Amniotic epithelial cell (primary cell): ENCODE data around the gene SRP19.
"Not testable (repeated sequence)": the region's sequence is repeated elsewhere in the genome, so short reads cannot be mapped to it uniquely, and the experiment has no call there.

ENCODE experiments used
- DNase-seq: peaks from one replicate; pipeline ENCODE4 v3.0.0-alpha.2; 2010; ENCODE audit warnings: low read depth

Gene SRP19

DNA sequence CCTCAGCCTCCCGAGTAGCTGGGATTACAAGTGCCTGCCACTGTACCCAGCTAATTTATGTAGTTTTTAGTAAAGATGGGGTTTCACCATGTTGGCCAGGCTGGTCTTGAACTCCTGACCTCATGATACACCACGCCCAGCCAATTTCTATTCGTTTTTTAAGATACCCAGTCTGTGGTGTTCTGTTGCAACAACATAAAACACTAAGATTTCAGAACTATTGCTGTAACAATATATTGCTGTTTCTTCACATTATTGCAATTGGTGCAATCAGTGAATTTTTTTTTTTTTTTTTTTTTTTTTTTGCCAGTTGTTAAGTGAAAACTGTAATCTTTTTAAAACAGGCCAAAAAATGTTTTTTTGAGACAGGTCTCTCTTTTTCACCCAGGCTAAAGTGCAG lies 9.9 kb downstream of the SRP19 start:
- peak; percentile 23 for DNase-seq

DNA sequence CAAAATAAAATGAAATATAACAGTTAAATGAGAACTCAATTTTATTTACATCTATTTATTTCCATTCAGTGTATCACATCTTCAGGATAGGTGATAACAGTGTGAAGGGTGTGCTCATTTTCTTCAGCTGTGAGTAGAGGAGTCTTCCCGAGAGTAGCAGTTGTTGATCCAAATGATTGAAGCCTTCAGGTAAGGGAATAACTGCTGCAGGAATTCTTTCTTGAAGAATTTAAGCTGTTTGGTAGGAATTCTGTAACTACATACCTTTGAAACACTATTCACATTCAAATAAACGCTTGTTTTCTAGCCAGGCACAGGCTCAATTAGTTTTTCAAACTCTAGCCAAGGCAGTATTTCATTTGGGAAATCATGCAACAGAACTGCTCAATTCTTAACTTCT lies 15.3 kb downstream of the SRP19 start:
- DNase-seq = no peak

DNA sequence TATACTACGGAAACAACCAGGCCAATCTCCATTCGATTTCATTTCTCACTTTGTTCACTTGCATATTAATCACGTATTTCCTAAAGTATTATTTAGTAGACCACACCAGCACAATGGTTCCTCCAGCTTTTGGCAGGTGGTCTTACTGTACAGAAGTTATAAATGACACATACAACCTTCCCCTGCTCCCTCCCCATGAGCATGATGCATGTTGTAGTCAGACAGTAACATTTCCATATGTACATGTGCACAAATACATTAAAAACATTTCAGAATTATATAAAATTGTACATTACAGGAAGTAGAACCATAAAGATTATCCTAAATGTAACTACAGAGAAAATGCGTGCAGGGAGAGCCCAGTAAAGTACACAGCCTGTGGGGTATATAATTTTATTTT lies 17.0 kb downstream of the SRP19 start:
- no peak for DNase-seq

DNA sequence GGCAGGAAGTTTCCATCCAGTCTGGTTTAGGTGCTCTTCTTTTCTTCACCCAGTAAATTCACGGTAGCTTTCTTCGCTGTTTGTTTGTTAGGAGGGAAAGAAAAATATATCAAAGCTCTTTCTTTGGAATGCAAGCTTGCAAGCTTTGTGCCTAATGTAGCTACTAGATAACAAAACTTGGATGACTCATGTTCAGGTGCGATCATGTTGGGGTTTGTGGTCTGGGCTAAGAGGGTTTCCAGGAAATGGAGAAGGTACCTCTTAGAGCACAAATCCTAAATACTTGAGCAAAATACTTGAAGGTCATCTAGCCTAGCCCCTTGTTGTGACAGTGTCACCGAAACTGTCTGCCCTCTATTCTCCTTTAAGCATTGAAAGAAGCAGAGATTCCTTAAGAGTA lies 17.7 kb downstream of the SRP19 start:
- peak; percentile 52 for DNase-seq

DNA sequence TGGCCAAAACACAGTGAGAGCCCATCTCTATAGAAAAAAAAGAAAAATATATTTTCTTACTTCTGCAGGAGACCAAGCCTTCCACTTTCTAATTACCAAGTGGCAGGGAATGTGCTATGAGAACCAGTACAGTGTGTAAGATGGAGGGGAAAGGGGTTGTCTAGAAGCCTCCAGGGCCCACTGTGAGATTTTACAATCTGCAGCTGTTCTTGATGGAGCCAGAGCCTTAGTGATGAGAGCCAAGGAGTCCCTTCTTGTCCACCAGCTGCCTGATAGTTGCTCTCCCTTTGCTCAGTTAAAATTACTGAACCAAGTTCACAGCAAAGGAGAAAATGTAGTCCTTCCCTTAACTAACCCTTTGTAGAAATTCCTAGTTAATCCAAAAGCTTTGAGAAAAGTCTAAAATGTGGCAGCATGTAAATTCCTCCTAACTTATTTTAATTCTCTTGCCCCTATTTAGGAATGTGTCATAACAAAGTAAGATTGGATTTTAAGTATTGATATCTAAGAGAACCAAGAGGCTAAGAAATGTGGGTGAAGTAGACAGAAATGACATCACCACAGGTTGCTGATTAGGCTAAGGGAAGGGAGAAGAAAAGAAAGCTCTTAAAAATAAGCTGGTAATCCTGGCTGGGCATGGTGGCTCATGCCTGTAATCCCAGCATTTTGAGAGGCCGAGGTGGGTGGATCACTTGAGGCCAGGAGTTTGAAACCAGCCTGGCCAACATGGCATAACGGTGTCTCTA lies 19.3 kb downstream of the SRP19 start:
- DNase-seq = no peak

DNA sequence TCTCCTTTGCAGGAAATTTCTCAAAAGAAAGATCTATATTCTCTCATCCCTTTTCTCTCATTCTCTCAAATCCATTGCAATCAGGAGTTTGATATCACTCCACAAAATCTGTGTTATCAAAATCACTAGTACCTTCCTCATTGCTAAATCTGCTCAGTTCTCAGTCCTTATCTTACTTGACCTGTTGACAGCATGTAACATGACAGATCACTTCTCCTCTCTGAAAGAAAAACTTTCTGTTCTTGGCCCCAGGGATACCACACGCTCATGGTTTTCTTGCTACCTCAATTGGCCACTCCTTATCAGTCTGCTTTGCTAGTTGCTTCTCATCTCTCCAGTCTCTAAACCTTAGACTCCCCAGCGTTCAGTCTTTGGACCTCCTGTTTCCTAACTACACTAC lies 22.1 kb downstream of the SRP19 start:
- DNase-seq = peak; percentile 69

DNA sequence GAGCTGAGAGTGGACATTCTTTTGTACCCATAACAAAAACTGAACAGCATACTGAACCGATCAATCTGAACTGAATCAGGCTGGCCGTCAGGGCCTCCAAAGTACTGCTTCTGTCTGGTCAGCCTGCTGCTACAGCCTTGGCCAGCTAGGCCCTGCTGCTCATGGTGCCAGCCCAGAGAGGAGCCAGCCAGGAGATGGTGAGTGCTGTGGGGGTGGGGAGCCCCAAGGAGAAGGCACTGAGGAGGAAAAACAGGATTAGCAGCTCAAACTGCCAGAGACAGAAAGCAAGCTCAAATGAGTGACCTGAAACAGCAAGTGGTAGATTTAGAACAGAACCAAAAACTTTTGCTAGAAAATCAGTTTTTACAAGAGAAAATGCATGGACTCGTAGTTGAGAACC lies 23.9 kb downstream of the SRP19 start:
- DNase-seq = no peak

DNA sequence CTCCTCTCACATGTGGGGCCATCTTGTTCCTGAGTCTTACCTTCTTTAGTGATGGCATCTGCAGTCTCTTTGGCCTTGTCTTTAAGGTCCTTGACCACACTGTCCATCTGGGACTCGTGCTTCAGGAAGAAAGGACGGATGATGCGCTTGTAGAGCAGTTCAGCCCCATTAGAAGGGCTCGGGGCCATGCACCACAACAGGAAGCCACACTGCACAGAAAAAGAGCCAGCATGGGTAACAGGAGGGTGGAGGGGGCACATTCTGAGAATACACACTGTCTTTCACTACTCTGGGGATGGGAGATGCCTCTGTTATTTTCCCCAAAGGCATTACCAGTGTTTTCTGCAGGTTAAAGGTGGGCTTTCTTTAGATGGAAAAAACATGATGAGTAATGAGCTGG lies 25.9 kb downstream of the SRP19 start:
- DNase-seq = no peak

DNA sequence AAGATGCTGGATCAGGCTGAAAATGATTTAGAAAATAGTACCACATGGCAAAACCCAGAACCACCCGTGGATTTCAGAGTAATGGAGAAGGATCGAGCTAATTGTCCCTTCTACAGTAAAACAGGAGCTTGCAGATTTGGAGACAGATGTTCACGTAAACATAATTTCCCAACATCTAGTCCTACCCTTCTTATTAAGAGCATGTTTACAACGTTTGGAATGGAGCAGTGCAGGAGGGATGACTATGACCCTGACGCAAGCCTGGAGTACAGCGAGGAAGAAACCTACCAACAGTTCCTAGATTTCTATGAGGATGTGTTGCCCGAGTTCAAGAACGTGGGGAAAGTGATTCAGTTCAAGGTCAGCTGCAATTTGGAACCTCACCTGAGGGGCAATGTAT lies 31.0 kb downstream of the SRP19 start:
- DNase-seq = not testable (repeated sequence)

DNA sequence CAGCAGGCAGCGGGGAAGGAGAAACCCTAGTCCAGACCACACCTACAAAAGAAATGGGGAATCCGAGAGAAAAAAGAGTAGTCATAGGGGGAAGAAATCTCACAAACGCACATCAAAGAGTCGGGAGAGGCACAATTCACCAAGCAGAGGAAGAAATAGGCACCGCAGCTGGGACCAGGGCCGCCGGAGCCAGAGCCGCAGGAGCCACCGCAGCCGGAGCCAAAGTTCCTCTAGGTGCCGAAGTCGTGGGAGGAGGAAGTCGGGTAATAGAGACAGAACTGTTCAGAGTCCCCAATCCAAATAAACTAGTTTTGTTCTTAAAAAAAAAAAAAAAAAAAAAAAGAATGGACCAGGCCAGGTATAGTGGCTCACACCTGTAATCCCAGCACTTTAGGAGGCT lies 31.7 kb downstream of the SRP19 start:
- no peak for DNase-seq

DNA sequence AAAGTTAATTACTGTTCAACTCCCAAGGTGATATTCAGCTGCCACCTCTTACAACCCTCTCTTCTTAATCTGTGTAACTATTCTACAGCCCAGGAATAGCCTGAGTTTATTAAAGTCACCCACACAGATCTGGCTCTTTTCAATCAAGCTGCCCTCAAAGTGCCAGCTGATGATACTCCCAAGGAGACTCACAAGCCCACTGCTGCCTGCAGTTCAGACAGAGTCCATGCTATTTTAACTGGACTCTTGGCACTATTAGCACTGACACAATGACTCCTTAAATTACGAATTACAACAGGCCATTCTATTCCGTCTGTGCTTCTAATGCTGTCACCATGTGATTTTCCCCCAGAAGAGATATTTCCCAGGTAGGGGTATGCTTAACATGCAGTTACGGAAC lies 34.6 kb downstream of the SRP19 start:
- DNase-seq = no peak

DNA sequence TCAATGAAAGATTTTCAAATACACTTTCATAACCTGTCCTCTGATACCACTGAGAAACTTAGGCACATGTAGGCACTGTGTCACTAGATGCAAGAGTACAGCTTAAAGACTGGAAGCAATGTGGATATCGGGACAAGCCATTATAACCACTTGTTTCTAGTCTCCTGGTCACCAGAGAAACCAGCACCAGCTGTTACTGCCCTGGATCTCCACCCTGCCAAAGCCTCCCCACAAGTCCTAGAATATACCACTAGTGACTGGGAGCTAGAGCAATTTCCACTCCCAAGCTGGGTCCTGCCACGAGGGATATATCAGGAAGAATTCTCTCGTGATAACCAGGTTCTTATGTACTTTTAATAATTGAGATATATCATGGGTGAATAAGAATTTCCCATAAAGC lies 41.5 kb downstream of the SRP19 start:
- no peak for DNase-seq

DNA sequence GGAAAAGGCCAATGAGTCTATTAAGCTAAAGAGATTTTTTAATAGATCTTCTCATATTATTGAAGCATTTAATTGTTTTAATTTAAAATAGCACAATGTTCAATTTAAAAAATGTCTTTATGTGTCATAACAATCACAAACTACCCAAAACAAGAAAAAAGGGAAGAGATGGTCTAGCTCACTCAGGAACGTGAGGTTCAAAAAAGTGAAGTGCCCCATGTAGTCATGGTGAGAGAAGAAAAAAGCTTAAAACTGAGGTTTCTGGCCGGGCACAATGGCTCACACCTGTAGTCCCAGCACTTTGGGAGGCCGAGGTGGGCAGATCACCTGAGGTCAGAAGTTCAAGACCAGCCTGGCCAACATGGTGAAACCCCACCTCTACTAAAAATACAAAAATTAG lies 43.9 kb downstream of the SRP19 start:
- not testable (repeated sequence) for DNase-seq

DNA sequence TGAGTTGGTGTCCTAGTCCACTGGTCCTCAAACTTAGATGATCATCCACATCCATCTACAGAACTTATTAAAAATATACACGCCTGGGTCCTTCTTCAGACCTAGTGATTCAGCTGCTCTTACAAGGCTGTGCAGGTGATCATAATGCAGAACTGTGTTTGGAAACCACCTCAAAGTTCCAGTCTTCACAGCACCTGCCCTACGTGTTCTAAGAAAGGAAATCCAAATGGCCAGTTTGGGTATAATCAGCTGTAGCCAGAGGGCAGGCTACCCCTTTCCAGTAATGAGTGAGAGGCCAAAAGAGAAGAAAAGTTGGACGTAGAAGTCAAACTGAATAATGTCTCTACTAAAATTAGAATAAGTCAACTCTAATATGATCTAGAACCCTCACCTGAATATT lies 45.5 kb downstream of the SRP19 start:
- DNase-seq = no peak

DNA sequence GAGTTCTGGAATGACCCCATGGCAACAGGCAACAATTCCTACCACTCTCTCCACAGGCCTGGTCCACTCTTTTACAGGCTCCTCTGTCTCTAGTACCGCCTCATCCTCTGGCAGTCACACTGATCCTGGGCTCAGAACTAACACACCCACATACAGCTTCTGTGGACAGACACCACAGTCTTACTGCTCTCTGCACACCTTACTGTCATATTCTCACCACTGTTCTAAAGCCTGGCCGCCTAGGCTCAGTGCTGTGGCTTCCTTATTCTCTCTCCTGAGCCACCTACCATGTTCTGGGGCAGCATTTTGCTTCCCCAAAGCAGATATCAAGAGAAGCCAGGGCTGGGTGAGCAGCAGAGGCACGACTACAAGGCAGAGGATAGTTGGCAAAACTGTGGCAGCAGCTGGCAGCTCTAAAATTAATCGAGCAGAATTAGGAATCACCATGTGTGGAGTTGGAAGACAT lies 46.1 kb downstream of the SRP19 start:
- DNase-seq = no peak

DNA sequence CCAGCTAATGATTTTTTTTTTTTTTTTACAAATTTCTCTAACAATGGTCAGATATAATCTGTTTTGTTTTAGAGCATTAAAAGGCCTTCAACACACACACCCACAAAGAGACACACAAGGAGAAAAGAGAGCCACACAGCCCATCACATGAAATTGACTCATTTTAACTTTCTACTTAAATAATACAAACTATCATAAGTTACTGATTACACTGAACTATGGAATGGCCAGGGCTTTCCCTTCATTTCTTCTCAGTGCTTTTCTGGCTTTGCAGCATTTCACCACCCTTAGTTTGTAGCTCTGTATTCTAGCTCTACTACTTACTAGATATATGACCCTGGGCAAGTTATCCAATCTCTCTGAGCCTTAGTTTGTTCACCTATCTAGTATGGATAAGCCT lies 47.8 kb downstream of the SRP19 start:
- DNase-seq = no peak

DNA sequence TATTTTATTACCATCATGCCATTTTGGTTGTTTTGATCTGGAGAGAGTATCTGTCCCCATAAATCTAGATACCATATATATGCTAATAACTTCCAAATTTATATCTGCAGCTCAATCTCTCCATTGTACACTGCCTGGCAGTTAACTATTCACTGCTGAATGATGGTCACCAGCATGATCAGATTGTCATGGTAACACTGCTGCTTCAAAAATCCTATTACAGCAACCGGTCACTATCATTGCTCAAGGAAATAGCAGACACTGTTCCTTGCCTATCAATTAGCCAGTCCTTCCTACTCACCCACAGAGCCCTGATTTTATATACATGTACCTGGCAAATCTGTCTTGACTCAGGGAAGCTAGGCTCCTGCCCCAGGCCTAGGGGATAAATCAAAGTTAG lies 49.4 kb downstream of the SRP19 start:
- DNase-seq = no peak

DNA sequence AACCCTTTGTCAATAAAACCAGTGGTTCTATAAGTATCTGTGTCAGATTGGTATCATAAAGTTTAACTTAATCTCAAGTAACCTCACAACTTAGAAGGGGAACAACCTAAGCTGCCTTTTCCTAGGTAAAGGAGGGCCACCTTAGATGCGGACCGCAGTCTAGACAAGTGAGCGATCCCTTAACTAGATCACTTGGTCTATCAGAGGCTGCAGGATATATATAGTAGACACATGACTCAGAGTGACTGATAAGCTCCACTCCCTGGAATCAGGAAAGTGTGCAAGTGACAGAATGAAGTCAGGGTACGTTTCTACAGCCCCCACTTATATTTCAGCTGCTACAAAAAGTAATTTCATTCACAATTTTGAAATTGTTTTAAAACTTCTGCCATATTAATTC lies 53.5 kb downstream of the SRP19 start:
- peak; percentile 35 for DNase-seq

DNA sequence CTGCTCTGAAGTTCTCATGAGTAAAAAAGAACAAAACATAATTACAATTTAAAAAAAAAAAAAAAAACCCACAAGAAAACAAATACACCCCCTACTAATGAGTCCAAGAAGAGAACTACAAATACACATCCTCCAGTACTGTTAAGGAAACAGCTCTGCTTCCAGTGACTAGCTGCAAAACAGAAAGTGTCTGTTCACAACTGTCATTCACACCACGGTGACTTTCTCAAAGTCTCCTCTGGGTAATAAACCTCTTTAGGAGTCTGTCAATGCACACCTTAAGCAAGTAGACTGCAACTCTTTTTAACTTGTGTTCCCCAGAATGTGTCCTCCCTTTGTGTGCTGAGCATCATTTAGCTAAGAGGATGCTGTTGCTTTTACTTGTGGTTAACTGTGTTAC lies 54.7 kb downstream of the SRP19 start:
- DNase-seq = no peak

DNA sequence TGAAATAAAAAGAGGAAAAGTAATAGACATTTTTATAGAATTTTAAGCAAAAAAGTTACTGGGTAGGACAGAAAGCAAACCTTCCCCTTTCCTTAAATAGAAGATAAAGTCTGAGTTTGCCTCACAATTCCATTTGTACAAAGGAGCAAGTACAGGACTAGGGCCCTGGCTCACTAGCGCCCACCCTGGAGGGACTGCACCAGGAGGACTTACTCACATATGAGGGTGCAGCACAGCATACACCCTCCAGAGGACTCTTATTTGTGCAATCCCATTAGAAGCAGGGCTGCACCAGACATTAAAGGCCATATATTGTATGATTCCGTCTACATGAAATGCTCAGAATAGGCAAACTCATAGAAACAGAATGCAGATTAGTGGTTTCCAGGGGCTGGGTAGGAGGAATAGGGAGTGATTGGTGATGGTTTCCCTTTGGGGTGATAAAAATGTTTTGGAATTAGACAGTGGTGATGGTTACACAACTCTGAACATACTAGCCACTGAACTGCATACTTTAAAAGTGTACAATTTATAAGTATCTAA lies 56.4 kb downstream of the SRP19 start:
- DNase-seq = peak; percentile 85

DNA sequence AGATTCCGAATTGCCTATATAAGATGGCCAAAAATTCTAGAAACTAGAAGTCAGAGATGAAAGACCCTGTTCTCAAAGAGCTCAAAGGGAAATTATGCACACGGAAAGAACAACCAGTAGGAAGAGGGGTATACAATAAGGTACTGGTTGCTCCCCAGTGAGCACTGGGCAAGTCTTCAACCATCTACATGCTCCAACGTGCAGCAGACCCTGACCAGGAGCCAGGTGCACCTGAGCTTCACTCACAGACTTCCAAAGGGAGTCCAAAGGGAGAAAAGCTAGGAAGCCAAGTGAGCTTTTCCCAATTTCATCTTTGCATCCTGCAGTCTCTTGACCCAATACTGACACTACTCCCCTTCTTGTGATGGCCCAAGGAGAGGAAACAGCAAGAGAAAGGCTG lies 57.0 kb downstream of the SRP19 start:
- no peak for DNase-seq

DNA sequence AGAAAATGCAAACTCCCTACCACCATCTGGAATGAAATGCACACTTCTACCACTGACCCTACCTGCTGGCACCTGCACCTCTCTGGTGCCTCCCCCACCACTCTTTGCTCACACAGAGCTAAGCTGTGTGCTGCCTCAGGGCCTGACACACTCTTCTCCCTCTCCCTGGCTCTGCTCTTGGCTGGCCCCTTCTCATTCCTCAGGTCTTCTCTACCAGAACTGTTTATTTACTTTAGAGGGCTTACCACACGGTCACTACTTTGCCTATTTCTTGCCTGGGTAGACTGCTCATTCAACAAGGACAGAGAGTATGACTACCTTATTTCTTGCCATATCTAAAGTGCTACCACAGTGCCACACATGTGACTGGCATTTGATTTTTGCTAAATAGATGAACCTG lies 57.6 kb downstream of the SRP19 start:
- DNase-seq = no peak
